Mesodermal cell (in vitro differentiated cells): ENCODE measurements around the gene ADAP1. TPM values are rescaled to one million over a fixed set of nuclear protein-coding genes. Genes with fewer than 3 reads are reported as not detected.
A peak's percentile ranks its signal among the peaks of the same experiment; 100 is the strongest.
"Not testable (repeated sequence)": the region's sequence is repeated elsewhere in the genome, so short reads cannot be mapped to it uniquely, and the experiment has no call there.

ENCODE experiments used
- H3K27ac ChIP-seq: 2 replicates; pipeline ENCODE4 v1.7.0; 2013; ENCODE audit warnings: mild to moderate bottlenecking, low read depth, low read length, moderate library complexity; ENCODE audit not compliant: severe bottlenecking
- H3K36me3 ChIP-seq: 2 replicates; pipeline ENCODE4 v1.7.1; 2013; ENCODE audit warnings: mild to moderate bottlenecking, low read length, moderate library complexity; ENCODE audit not compliant: control insufficient read depth, insufficient read depth
- H3K4me1 ChIP-seq: one replicate; pipeline ENCODE4 v1.7.1; 2013; ENCODE audit warnings: mild to moderate bottlenecking, low read length; ENCODE audit not compliant: insufficient read depth, control insufficient read depth, poor library complexity, severe bottlenecking
- H3K4me3 ChIP-seq: 2 replicates; pipeline ENCODE4 v1.7.0; 2013; ENCODE audit warnings: low read length, control low read depth, mild to moderate bottlenecking; ENCODE audit not compliant: insufficient read depth, poor library complexity, severe bottlenecking; ENCODE audit errors: extremely low read depth
- H3K9me3 ChIP-seq: 2 replicates; pipeline ENCODE4 v1.7.1; 2013; ENCODE audit warnings: mild to moderate bottlenecking, low read length, moderate library complexity; ENCODE audit not compliant: control insufficient read depth
- WGBS, 2 experiments: methylation state at CpG; one replicate each; pipeline ENCODE4 v1.1.5; 2013; ENCODE audit warnings: missing lambda C conversion rate in 2 of 2; ENCODE audit not compliant: insufficient coverage in 2 of 2; 5-methylcytosine and 5-hydroxymethylcytosine counted together
- polyA plus RNA-seq, 2 experiments: library from polyadenylated mRNA; stranded (reverse); fragments of 50-300 nt; gene quantifications; one replicate each; pipeline ENCODE4 v1.2.3, GENCODE V29; 2013

ADAP1 gene, protein sequence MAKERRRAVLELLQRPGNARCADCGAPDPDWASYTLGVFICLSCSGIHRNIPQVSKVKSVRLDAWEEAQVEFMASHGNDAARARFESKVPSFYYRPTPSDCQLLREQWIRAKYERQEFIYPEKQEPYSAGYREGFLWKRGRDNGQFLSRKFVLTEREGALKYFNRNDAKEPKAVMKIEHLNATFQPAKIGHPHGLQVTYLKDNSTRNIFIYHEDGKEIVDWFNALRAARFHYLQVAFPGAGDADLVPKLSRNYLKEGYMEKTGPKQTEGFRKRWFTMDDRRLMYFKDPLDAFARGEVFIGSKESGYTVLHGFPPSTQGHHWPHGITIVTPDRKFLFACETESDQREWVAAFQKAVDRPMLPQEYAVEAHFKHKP
- 2.2 TPM for polyA plus RNA-seq (2013, experiment 1 of 2)
- 1.7 TPM for polyA plus RNA-seq (2013, experiment 2 of 2)

DNA sequence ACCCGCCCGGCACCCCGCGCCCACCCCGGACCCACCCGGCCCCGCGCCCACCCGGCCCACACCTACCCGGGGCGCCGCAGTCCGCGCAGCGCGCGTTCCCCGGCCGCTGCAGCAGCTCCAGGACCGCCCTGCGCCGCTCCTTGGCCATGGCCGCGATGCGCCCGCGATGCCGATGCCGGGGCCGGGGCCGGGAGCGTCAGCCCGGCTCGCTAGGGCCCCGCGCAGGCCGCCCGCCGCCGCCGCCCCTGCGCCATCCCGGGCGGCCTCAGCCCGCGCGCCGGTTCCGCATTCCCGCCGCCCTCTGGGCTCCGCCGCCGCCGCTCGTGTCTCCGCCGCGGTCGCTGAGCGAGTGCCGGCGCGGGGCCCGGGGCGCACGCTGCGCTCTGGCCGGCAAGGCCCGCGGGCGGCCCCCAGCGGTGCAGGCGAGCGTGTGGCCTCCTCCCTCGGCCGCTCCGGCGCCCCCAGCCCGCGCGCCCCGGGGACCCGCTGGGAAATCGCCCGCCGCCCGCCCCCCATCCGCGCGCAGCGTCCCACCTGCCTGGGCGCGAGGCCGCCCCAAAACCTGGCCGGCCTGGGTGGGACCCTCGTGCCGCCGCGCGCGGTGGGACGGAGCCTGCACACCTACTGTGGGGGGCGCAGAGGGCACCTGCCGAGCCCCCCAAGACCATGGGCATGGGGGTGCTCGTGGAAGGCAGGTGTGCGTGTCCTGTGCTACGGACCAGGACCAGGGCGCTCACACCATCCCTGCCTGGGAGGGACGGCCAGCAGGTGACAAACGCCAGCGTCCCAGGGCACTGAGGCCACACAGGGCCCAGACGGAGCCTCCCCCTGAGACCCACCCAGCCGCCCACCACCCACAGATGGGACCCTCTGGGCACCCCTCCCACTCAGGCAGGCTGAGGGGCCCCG is at the start of gene ADAP1:
ADAP1 (minus strand) TSS at position 351 of the 909 bp plus-strand sequence; CDS start at position 148, 203 bp downstream.
- peak within 1 kb of the TSS; percentile 35 for H3K4me3 ChIP-seq
- peaks cover 4% of the 10 kb centered on the region for H3K4me1 ChIP-seq
- no peaks in the 10 kb centered on the region for H3K36me3 ChIP-seq
- H3K9me3 ChIP-seq, result no peaks in the 10 kb centered on the region
- 7 to 16% methylated on average over 77 to 78 of the region's 115 CpGs for WGBS, 2 experiments
- H3K27ac ChIP-seq, result no peak within 1 kb of the TSS

- not testable (repeated sequence) for H3K4me3 ChIP-seq, H3K27ac ChIP-seq, H3K9me3 ChIP-seq
- no CpG with 5 or more reads among the region's 7 CpGs for WGBS, 2 experiments
- Histone ChIP-seq H3K36me3 (peaks cover 15% of the 10 kb centered on the region), H3K4me1 (peaks cover 12% of the 10 kb centered on the region)
These were observed 48.0 kb upstream of the ADAP1 start for GRCh38 chr7:1002445-1002844.

DNA sequence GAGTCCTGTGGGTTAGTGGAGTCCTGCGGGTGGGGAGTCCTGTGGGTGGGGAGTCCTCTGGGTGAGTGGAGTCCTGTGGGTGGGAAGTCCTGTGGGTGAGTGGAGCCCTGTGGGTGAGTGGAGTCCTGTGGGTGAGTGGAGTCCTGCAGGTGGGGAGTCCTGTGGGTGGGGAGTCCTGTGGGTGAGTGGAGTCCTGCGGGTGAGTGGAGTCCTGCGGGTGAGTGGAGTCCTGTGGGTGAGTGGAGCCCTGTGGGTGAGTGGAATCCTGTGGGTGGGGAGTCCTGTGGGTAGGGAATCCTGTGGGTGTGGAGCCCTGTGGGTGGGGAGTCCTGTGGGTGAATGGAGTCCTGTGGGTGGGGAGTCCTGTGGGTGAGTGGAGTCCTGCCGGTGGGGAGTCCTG is 47.5 kb upstream of the ADAP1 start:
- H3K36me3 ChIP-seq, result peaks cover 17% of the 10 kb centered on the region
- H3K4me3 ChIP-seq, H3K9me3 ChIP-seq, H3K27ac ChIP-seq: not testable (repeated sequence)
- peaks cover 12% of the 10 kb centered on the region for H3K4me1 ChIP-seq
- 100% methylated on average over 1 of the region's 4 CpGs; no CpG with 5 or more reads in 1 of the 2 experiments for WGBS, 2 experiments

DNA sequence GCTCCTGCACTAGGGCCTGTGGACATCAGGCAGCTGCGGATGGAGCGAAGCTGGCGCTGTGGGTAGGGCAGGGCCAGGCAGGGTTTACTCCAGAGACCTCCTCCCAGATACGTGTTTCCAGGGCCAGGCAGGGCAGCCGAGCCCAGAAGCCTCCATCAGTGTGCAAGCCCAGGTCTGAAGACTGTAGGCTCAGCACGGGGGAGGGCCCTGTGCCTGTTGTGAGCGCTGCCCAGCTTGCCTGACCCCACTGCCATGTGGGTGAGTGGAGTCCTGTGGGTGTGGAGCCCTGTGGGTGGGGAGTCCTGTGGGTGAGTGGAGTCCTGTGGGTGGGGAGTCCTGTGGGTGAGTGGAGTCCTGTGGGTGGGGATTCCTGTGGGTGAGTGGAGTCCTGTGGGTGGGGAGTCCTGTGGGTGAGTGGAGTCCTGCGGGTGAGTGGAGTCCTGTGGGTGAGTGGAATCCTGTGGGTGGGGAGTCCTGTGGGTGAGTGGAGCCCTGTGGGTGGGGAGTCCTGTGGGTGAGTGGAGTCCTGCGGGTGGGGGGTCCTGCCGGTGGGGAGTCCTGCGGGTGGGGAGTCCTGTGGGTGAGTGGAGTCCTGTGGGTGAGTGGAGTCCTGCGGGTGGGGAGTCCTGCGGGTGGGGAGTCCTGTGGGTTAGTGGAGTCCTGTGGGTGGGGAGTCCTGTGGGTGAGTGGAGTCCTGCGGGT is 46.7 kb upstream of the ADAP1 start:
- Histone ChIP-seq H3K36me3 (peaks cover 20% of the 10 kb centered on the region), H3K4me1 (peaks cover 12% of the 10 kb centered on the region)
- not testable (repeated sequence) for H3K9me3 ChIP-seq, H3K27ac ChIP-seq, H3K4me3 ChIP-seq
- 85 to 90% methylated on average over 10 to 11 of the region's 14 CpGs for WGBS, 2 experiments

DNA sequence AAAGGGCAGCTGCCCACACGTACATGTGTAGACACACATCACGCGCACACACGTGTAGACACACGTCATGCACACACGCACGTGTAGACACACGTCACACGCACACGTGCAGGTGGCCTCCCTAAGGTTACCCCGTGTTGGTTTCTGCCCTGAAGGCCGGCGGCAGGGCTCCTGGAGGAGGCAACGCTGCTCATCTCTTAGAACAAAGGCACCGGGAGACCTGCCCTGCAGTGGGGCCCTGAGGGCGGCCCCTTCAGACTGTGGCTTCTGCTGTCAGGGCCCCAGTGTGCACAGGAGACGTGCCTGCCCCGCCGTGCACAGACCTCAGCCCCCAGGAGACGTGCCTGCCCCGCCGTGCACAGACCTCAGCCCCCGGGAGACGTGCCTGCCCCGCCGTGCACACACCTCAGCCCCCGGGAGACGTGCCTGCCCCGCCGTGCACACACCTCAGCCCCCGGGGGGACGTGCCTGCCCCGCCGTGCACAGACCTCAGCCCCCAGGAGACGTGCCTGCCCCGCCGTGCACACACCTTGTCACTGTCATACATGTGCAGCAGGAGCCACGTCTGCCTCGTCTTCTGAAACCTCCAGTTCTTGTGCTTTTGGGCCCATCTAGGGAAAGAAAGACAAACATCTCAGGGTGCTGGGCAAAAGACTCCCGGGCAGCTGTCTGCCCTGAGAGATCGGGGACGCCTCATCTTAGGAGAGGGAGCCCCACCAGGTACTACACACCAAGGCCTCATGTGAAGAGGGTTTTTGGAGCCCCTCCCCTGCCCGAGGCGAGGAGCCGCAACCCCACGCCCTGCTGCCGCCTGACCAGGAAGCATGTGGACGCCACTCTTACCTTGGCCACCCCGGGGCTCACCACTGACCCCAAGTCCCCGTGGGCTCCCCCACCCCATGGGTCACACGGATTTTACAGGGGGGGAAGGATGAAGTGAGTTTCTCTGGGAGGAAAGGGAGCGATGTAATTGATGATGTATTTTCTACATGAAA is 45.8 kb upstream of the ADAP1 start:
- Histone ChIP-seq H3K27ac (peak overlapping the region; percentile 45), H3K4me1 (peaks cover 12% of the 10 kb centered on the region), H3K9me3 (no peaks in the 10 kb centered on the region), H3K4me3 (no peak overlapping the region), H3K36me3 (peaks cover 20% of the 10 kb centered on the region)
- 90 to 92% methylated on average over 38 to 44 of the region's 52 CpGs for WGBS, 2 experiments

- H3K4me3 ChIP-seq, result no peak overlapping the region
- H3K4me1 ChIP-seq, result peaks cover 12% of the 10 kb centered on the region
- no peaks in the 10 kb centered on the region for H3K9me3 ChIP-seq
- H3K27ac ChIP-seq, result peak overlapping the region; percentile 45
- 85 to 86% methylated on average over 20 to 21 of the region's 28 CpGs for WGBS, 2 experiments
- peaks cover 20% of the 10 kb centered on the region for H3K36me3 ChIP-seq
These were observed 44.8 kb upstream of the ADAP1 start for GRCh38 chr7:999149-999879.

DNA sequence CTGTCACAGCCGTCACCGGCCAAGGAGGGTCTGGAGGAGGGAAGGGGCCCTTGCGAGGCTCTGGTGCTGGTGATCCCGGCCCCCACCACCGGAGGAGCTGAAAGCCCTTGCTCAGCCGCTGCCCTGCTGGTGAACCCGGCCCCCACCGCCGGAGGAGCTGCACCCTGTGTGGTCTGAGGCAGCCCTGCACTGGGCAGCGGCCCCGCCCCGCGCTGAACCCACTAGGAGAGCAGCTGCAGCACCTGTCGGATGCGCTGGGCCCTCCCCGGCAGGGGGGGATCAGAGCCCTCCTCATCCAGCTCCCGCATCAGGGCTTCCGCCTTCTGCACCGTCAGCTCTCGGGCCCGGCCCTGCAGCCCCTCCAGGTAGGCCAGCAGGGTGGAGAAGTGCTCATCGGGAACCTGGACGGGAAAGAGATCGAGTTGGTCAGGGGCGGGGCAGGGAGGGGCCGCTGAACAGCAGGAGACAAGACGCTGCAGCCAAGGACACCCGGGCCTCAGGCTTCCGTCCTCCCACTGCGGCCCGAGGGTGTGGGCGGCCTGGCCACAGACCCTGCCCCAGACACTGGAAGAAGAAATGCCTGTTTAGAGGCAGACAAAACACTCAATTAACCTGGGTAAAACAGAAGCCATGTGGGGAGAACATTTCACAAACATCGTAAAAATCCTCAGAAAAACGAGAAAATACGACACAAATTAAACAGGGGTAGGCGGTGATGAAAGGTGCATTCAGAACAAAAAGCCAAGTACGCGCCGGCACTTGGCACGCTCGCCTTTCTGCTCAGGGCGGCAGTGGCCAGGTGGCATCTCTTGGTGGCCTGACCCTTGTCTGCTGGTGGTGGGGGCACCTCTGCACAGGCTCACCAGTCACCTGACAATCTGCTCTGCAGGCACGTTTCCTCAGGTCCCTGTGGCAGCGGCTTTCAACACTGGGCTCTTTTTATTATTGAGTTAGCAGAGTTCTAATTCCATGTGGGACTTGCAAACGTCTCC is 43.2 kb upstream of the ADAP1 start:
- WGBS, 2 experiments, result 86 to 89% methylated on average over 40 to 44 of the region's 45 CpGs
- Histone ChIP-seq H3K27ac (no peak overlapping the region), H3K36me3 (peaks cover 20% of the 10 kb centered on the region)

GRCh38 chr7:996079-996872 is 41.8 kb upstream of the ADAP1 start:
- 93 to 95% methylated on average over 32 to 37 of the region's 38 CpGs for WGBS, 2 experiments
- Histone ChIP-seq H3K36me3 (peaks cover 20% of the 10 kb centered on the region), H3K4me1 (peaks cover 12% of the 10 kb centered on the region)

More for the DNA sequence above, 43.2 kb upstream of the ADAP1 start:
- Histone ChIP-seq H3K4me1 (peaks cover 12% of the 10 kb centered on the region), H3K4me3 (no peak overlapping the region), H3K9me3 (no peaks in the 10 kb centered on the region)

More at GRCh38 chr7:996079-996872, 41.8 kb upstream of the ADAP1 start:
- H3K27ac ChIP-seq, result no peak overlapping the region
- no peak overlapping the region for H3K4me3 ChIP-seq
- no peaks in the 10 kb centered on the region for H3K9me3 ChIP-seq
